Activated naive CD4-positive, alpha-beta T cell treated with anti-CD3 and anti-CD28 coated beads, Interleukin-2, amount 10 ng/mL, durations not matched to agents 7 days and 5 days (primary cell): ENCODE data around the gene FAM8A1.

ENCODE experiments used
- CTCF ChIA-PET: fragments of 350-600 bp; sonication (Branson Sonifier 250); formaldehyde crosslinking; loops from one replicate; lab custom pipeline; 2021; ENCODE audit warnings: antibody characterized with exemption; lab: Charles Lee
- DNase-seq: peaks from one replicate; pipeline ENCODE4 v3.0.0-alpha.2; 2020
- H3K27ac Mint-ChIP-seq: one replicate; pipeline ENCODE4 v1.8.0; 2021; ENCODE audit warnings: mild to moderate bottlenecking, moderate library complexity, mixed read lengths
- H3K27me3 Mint-ChIP-seq: one replicate; pipeline ENCODE4 v1.8.0; 2021; ENCODE audit warnings: mild to moderate bottlenecking, mixed read lengths
- H3K36me3 Mint-ChIP-seq: one replicate; pipeline ENCODE4 v1.8.0; 2021; ENCODE audit warnings: mixed read lengths
- H3K4me1 Mint-ChIP-seq: one replicate; pipeline ENCODE4 v1.8.0; 2021; ENCODE audit warnings: mixed read lengths
- H3K4me3 Mint-ChIP-seq: one replicate; pipeline ENCODE4 v1.8.0; 2021; ENCODE audit warnings: mild to moderate bottlenecking, moderate library complexity, mixed read lengths
- H3K9me3 Mint-ChIP-seq: one replicate; pipeline ENCODE4 v1.8.0; 2021; ENCODE audit warnings: mixed read lengths

Gene FAM8A1

DNA sequence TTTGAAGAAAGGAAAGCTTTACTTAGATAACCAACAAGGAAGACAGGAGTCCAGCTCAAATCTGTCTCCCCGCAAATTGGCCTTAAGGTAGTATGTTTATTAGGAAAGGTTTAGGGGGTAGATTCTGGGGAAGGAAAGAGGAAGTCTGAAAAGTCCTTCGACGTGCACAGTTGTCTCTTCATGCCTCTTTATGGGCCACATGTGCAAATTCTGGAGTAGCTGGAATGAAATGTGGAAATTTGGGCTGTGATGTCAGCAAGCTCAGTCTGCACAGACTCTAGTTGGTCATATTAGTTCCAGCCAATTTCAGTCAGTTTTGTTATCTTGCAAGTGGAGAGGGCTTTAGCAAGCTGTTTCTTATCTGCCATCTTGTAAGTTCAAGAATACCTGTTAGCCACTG, 56.5 kb downstream of the FAM8A1 start:
- Mint-ChIP-seq H3K9me3 (no peaks in the 10 kb centered on the region), H3K27ac (peak overlapping the region; percentile 24), H3K27me3 (no peaks in the 10 kb centered on the region), H3K4me1 (no peaks in the 10 kb centered on the region), H3K4me3 (no peak overlapping the region), H3K36me3 (peaks cover 43% of the 10 kb centered on the region)
- DNase-seq = no peak
- CTCF ChIA-PET = interaction anchor here (0.8 kb wide), 1 partner anchor 11 kb away, joined by 3 read pairs; no protein-coding TSS in a partner anchor
